ENCODE measurements around the gene TOM1.
A peak's percentile ranks its signal among the peaks of the same experiment; 100 is the strongest.

TOM1 gene

DNA sequence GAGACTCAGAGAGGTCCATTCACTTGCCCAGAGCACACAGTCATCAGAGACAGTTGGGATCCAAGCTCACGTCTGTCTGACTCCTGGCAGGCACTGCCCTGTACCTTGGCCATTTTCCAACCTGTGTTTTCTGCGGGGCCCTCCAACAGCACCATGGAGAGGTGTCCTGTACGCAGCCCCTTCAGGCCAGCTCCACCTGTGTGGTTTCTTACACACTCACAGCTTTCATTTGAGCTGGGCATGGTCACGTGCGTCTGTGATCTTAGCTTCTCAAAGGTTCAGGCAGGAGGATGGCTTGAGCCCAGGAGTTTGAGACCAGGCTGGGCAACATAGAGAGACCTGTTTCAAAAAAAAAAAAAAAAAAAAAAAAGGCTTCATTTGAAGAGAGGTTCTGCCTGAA lies 24.4 kb downstream of the TOM1 start:
- no peak for DNase-seq (ENCODE audit: low spot score)

DNA sequence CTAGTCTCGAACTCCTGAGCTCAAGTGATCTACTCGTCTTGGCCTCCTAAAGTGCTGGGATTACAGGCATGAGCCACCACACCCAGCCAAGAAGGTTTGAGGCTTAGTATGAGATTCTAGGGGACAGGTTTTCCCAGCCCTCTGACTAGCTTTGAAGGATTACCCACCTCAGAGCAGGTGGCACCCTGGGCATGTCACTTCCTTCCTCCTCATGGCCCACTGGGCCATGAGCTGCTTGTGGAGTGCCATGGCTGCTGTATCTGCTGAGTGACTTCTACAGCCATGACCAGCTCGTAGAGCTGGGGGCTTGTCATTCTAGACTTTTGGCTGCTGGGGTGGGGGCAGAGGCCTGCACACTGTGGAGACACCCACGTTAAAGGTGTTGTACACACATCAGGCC lies 25.1 kb downstream of the TOM1 start:
- no peak for DNase-seq (ENCODE audit: low spot score)

DNA sequence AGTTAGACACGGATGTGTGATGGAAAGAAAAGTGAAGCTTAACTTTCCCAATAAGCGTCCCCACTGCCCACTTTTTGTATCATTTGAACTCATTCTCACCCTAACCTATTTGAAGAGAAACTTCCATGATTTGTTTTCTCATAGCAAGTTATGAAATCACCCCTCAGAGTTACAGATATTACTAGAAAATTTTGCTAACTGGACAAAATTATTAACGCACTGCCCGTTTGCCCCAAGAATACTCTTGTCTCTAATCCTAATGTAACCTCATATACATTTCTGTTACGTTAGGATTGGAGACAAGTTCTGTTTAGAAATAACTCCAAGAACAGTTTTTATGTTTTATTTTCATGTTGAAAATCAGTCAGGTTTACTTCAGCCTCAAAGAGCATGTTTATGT lies 25.5 kb downstream of the TOM1 start:
- no peak for DNase-seq (ENCODE audit: low spot score)

DNA sequence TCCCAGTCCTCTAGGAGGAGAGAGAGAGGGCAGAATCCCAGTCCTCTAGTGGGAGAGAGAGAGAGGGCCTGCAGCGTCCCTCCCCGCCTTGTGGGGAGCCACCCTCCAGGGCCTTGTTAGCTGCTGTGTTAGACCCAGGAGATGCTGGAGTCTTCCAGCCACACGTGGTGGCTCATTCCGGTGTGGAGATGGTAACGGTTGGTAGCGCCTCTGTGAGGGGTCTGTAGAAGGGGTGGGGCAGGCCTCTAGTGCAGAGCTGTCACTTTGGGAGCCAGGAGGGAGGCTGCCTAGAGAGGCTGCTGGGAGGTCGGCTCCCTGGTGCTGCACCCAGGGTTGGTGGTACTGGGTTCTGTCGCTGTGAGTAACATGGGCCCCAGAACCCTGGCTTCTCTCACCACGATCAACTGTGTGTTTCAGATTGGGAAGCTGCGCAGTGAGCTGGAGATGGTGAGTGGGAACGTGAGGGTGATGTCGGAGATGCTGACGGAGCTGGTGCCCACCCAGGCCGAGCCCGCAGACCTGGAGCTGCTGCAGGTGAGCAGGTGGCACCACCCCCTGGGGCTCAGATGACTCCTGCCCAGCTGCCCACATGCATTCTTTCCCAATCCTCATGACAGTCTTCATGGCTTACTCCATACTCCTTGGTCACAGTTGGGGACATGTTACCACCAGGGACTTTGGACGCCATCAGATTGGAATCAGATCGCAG lies 27.3 kb downstream of the TOM1 start:
- no peak for DNase-seq (ENCODE audit: low spot score)

DNA sequence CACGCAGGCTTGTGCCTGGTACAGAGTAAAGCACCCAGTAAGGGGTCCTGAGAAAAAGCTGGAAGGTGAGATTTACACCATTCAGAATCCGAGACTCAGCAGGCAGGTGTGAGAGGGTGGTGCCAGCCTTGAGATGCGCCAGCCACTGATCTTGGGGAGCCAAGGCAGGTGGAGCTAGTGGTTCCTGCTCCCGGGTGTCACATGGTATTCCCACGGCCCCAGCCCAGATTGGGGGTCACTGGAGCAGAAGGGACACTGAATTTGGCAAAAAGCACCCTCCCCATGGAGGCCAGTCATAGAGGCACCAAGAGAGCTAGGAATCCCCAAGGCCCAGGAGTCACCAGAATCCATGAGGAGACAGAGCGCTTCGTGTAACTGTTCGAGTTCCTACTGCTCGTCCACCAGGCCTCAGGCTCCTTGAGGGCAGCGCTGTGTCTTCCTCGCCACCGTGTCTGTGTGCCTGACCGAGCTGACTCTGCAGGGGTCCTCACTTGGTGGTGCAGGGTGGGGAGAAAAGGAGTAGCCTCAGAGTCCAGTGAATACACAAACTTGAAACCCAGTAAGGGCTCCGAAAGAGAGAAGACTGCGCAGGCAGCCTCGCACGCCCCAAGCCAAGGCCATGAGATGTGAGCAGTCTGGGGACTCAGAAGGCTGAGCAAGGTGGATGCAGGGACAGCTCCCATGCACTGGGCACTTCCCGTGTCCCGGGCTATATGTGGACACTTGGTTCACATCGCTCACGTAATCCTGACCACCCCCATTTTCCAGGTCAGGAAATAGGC lies 28.2 kb downstream of the TOM1 start:
- no peak for DNase-seq (ENCODE audit: low spot score)

DNA sequence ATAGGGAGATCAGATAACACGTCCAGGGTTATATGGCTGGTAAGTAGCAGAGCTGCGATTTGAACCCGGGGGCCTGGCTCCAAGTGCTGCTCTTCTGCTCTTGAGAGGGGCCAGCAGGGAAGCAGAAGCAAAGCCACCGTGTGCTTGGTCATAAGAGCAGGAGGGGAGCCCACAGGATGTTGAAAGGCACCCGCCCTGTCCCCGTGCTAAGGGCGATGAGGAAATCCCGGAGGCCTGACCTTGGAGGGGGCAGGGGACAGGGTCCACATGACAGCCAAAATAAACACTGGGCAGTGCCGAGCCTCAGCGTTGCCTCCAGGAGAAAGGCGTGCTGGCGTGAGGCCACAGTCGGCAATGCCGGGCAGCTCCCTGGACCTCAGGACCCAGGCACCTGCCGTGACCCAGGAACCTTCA lies 28.8 kb downstream of the TOM1 start:
- DNase-seq (ENCODE audit: low spot score), result no peak

DNA sequence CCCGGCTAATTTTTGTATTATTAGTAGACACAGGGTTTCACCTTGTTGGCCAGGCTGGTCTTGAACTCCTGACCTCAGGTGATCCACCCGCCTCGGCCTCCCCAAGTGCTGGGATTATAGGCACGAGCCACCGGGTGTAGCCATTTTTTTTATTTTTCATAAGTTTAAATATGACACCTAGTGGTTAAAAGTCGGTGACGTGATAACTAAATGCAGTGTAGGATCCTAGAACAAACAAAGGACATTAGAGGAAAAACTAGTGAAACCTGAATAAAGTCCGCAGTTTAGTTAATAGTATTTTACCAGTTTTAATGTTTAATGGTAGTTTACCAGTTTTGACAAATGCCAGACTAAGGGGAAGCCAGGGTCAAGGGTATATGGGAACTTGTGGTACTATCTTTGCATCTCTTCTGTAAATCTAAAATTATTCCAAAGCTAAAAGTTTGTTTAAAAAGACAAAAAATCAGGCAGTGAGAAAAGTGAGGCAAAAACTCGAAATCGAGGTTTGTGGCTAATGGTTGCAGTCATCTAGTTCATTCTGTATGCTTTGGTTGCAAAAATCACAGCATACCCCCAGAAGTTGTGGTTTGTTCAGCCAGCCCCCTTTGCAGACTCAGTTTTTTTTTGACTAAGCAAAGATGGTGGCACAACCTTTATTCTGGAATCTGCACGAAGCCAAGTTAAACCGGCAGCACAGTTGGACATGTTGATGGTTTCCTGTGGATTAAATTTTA lies 29.6 kb downstream of the TOM1 start:
- no peak for DNase-seq (ENCODE audit: low spot score)

DNA sequence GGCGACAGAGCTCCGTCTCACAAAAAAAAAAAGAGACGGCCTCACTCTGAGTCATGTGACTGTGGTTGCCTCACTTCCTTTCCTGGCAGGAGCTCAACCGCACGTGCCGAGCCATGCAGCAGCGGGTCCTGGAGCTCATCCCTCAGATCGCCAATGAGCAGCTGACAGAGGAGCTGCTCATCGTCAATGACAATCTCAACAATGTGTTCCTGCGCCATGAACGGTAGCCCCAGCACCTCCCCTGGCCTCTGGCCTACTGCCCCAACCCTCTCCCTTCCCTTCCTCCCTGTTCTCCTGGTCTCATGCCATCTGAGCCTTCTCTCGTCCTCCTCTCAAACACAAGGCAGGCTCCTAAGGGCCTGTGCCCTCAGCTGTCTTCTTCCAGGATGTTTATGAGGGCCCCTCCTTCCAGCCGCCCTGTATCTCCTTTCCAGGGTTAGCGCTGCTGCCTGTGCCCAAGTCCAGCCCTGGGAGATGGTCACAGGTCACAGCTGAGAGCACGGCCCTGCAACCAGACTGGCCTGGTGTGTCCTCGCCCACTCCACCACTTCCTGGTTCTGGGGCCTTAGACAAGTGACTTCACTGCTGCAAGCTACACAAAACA lies 30.7 kb downstream of the TOM1 start:
- DNase-seq (ENCODE audit: low spot score), result peak; percentile 93

DNA sequence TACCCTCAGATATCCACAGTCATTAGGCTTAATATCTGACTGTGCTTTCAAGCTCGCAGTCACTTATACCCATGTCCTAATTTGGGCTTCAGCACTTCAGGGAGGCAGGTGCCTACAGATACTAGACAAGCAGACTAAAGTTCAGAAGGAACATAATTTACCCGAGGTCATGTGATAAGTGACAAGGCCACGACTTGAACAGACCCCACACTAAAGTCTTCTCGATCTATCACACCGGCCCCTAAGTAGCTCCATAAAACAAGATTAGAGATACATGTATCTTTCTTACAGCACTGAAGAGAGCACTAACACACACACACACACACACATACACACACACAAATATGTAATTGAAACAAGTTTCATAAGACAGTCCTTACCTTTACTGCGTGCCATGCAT lies 32.6 kb downstream of the TOM1 start:
- no peak for DNase-seq (ENCODE audit: low spot score)

DNA sequence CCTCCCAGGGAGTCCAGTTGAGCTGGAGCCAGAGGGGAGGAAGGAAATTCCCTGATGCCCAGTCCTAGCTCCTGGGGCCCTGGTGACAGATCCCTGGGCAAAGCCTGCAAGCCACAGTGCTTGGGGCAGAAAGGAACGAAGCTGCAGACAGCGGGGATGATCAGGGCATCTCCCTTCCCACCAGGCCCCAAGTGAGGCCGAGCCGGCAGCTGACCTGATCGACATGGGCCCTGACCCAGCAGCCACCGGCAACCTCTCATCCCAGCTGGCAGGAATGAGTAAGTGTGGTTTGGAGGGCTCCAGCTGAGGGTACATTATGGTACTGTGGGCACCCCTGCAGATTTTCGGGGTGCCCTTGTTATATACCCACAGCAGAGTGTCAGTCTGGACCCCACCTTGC lies 33.5 kb downstream of the TOM1 start:
- no peak for DNase-seq (ENCODE audit: low spot score)

DNA sequence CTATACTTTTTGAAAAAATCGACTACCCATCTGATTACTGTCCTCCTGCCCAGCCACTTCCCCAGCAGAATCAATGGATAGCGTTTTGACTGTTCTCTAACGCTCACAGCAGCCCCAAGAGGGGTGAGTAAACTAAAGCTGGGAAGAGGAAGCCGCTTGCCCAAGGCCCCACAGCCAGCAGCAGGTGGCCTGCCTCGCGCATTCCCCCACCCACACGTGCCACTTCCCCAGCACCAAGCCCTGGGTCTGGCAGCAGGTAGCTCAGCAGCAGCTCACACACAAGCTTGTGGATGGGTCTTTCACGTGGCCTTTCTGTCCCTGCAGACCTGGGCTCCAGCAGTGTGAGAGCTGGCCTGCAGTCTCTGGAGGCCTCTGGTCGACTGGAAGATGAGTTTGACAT lies 34.3 kb downstream of the TOM1 start:
- no peak for DNase-seq (ENCODE audit: low spot score)

DNA sequence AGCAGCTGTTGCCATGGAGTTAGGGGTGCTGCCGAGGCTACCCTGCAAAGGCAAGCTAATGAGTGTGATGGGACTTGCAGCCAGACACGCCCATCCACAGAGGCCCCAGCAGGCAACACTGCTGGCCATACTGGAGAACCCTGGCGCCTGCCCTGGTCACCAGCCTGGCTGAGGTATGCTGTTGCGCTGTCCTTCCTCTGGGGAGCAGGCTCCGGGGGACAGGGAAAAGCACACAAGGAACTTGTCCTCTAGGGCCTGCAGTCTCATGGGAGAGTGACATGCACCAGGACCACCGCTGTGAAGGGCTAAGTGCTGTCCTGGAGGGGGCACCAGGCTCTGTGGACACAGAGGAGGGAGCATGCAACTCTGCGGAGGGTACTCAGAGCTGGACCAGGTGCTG lies 35.8 kb downstream of the TOM1 start:
- no peak for DNase-seq (ENCODE audit: low spot score)

DNA sequence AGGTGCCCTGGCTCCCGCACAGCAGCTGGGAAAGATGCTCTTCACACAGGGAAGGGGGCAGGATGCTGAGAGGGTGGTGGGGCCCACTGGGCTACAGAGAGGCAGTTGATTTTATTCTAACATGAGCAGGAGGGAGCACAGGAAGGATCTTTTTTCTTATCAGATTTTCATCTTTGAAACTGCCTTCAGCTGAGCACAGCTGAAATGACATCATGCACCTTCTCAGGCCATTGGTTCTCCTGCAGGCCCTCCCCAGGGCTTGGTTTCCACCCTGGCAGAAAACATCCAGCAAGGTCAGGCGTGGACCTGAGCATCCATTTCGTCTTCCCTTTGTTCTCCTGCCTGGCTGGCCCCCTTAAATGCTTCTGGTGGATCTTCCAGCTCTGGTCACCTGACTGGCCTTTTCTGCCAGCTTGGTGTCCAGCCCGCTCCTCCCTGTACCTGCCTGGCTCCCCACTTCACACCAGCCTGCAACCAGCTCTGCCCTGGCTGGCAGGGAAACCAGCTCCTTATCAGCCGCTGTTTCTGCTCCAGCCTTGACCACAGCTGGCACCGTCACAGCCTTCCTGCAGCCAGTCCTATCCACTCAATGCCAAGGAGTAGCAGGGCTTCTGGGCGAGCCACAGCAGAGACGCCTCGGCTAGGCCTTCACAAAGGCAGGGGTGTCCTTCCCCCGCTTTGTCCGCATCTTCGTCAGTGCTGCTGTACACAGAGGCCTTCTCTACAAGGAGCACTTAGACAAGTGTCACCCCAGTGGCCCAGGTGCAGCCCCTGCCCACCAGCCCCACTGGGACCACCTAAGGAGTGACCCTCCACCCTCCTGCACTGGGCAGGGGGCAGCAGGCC lies 36.5 kb downstream of the TOM1 start:
- DNase-seq (ENCODE audit: low spot score), result no peak

DNA sequence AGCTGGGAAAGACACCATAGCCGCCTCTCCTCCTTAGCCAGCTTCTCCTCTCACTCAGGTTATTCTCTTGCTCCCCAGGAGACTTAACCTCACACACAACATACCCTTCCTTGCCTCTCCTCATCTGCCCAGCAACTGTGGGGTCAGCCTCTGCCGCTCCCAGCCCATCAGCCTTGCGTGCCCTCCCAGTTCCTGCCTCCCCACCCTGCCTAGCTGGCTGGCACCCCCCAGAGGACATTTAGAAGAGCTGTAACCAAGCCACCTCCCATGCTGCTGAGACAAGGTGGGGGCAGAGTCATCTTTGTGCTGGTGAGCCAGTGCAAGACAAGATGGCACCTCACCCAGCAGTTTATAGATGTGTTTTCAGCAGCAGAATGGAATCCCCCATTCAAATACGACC lies 38.2 kb downstream of the TOM1 start:
- no peak for DNase-seq (ENCODE audit: low spot score)

DNA sequence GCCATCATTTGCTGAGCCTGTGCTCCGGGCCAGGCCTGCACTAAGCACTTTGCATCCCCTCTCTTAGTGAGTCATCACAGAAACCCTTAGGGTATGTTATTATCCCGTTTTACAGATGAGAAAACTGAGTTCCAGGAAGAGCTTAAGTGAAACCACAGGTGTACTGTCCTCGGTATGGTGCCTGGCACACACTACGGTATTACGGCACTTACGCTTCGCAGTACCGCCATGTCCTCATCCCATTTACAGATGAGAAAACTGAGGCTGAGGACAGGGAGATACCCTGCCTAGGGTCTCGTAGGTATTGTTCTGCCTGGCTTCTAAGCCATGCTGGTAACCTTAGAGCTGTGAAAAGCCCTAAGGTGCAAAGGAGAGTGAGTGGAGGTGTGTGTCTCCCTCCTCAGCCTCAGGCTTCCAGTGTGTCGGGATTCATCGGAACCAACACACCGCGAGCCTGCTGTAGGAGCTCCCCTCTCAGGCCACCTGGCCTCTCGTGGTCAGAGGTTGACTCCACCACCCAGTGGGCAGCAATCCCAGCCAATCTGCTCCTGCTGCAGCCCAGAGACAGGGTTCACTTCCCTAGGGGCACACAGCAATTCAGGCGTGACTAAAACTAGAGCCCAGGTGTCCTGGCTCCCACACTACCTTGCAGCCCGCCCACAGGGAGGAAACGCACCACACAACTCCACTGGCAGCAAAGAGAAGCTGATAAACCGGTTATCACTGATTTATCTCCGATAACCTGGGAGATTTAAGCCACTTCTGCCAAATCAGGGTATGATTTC lies 41.6 kb downstream of the TOM1 start:
- DNase-seq (ENCODE audit: low spot score), result no peak

DNA sequence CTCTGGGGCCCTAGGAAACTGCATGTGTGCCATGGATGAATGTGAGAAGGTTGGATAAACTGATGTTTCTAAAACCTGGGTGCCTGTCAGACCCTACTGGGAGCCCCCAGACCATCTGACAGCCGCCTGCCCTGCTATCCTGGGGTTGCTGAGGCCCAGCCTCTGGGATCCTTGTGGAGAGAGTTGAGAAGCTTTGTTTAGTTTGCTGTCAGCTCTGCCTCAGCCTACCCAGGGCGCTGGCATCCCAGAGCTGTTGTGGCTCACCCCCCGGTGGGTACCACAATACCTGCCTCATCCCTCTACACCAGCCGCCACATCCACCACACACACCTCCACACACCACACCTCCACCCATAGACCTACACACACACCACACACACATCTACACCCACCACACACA lies 42.7 kb downstream of the TOM1 start:
- DNase-seq (ENCODE audit: low spot score), result no peak

DNA sequence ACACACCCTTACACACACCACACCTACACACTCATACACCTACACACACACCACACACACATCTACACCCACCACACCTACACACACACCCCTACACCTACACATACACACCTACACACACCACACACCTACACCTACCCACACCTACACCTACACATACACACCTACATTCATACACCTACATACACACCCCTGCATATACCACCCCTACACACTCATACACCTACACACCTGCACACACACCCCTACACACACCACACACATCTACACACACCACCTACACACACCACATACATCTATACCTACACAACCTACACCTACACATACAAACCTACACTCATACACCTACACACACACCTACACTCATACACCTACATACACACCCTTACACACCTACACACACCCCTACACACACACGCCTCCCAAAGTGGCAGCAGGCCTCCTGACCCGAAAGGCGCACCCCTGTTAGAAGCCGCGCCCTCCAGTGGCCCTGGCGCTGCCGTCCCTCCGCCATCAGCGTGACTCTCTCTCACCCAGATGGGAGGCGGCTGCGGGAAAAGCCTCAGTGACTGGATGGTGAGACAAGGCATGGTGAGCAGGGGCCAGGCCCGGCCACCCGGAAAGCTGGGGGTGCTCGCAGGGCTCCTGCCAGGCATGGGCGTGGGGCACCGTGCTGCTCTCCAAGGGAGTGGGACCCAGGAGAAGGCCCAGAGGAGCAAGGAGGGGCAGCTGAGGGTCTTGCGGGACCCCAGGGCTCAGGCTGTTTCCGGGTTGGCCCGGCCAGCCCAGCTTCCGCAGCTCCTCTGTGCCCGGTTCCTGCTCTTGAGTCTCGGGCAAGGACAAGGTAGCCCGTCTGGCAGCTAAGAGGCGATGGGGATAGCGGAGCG lies 44.2 kb downstream of the TOM1 start:
- DNase-seq (ENCODE audit: low spot score), result no peak

DNA sequence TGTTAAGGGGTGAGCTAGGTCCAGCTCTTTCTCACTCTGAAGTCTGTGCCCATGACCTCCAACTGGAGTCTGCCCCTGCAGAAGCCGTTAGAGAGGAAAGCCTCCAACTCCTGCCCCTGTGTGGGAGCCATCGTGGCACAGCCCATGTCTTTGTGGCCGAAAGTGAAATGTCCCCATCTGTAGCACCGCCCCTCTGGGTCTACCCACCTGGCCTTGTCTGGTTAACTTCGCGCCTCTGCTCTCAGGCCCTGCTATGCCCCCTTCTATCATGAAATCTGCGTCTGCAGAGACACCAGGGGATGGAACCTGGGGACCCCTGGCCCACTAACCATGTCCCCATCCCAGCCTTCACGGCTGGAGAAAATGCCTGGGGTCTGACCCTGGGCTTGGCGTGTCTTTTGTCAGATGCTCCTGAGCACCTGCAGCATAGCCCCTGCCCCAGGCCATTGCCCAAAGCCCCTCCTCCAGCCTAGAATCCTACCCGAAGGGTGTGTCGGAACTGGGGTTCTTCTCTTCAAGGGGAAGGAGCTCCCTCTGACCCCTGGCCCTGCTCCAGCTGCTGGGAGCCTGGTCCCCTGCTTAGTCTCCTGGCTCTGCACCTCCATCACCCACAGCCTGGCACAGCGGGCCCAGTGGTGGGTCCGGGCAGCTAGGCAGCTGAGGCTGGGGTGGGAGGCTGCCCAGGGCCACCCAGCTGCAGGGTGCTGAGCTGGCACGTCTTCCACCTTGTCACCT lies 45.4 kb downstream of the TOM1 start:
- no peak for DNase-seq (ENCODE audit: low spot score)

DNA sequence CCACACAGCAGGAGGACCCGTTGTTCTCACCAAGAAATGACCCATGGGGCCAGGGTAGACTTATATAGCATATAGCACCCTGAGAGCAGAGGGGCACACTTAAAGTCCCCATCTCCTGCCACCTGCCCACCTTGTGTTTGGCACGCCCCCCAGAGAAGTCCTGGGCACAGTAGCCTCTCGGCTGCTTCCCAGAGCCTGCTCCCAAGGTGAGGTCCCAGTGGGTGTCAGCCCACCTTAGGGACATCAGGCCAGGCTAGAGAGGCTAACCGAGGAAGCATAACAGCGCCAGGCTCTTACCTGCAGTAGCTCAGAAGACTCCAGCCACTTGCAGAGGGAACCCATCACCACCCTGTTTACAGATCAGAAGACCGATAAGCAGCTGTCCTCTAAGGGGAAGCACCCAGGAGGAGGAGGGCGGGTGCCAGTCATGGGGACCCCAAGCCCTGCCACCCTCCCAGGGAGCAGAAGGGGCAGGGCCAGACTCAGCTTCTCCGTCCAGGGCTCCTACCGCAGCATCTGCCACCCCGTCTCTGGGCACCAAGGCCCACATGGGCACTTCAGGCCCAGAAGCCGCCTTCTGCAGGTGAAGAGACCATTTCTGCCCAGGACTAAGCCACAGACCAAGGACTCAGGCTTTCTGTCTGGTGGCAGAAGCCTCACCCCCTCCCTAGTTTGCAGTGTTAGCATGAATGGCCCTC lies 46.3 kb downstream of the TOM1 start:
- DNase-seq (ENCODE audit: low spot score), result no peak
